ENCODE results near the gene PC.

DNA sequence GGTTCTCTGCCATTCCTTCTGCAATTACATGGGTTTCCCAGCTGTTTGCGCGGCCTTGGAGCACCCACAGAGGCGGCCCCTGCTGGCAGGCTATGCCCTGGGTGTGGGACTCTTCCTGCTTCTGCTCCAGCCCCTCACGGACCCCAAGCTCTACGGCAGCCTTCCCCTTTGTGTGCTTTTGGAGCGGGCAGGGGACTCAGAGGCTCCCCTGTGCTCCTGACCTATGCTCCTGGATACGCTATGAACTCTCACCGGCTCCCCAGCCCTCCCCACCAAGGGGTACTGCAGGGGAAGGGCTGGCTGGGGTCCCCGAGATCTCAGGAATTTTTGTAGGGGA, 112.3 kb downstream of the PC start:
- TF ChIP-seq, protein P1, sequence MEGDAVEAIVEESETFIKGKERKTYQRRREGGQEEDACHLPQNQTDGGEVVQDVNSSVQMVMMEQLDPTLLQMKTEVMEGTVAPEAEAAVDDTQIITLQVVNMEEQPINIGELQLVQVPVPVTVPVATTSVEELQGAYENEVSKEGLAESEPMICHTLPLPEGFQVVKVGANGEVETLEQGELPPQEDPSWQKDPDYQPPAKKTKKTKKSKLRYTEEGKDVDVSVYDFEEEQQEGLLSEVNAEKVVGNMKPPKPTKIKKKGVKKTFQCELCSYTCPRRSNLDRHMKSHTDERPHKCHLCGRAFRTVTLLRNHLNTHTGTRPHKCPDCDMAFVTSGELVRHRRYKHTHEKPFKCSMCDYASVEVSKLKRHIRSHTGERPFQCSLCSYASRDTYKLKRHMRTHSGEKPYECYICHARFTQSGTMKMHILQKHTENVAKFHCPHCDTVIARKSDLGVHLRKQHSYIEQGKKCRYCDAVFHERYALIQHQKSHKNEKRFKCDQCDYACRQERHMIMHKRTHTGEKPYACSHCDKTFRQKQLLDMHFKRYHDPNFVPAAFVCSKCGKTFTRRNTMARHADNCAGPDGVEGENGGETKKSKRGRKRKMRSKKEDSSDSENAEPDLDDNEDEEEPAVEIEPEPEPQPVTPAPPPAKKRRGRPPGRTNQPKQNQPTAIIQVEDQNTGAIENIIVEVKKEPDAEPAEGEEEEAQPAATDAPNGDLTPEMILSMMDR (IDR thresholded peaks at IDR 0.05): no peak
- TF ChIP-seq POLR2A (IDR thresholded peaks at IDR 0.05): no peak
